Esophagus muscularis mucosa (tissue), 4 donors: Measurements from ENCODE around the gene SENP3.

ENCODE experiments used
- EP300 ChIP-seq: sonication (generic); formaldehyde crosslinking; IDR thresholded peaks from one replicate; pipeline ENCODE4 v1.6.1; 2017; ENCODE audit warnings: antibody characterized with exemption
- POLR2A ChIP-seq: fragments of 450-650 bp; IDR thresholded peaks from one replicate; pipeline ENCODE4 v1.6.1; 2017; ENCODE audit warnings: antibody characterized with exemption, moderate library complexity, mild to moderate bottlenecking, low read depth
- TF ChIP-seq, protein P1 (sequence below), 3 experiments: fragments of 200-600 bp in 2 of 3; fragments of 450-650 bp in 1 of 3; sonication (generic) in 2 of 3; IDR thresholded peaks; one replicate each; pipeline ENCODE4 v1.5.1; 2017 to 2019; ENCODE audit warnings: antibody characterized with exemption in 3 of 3, mild to moderate bottlenecking in 2 of 3, moderate library complexity in 1 of 3

DNA sequence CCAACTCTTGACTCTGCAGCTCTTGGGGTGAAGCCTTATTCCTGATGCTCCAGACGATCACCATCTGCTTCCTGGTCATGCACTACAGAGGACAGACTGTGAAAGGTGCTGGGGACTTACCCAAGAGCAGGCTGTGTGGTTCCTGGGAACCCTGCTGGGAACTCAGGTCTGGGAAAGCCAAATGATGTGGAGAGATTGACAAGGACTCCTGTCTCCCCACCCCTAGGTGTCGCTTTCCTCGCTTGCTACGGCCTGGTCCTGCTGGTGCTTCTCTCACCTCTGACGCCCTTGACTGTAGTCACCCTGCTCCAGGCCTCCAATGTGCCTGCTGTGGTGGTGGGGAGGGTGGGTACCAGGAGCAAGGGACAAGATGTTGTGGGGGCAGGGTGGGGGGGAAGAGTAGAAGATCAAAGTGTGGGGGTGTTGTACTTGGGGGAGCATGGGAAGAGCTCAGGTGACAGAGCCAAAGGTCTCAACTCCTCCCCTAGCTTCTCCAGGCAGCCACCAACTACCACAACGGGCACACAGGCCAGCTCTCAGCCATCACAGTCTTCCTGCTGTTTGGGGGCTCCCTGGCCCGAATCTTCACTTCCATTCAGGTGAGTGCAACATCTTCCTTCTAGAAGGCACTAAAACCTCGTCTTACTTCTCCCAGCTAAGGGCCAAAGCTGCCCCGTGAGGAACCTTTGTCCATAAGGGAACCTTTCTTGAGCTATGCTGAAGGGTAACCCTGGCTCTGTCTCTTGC, 25.1 kb downstream of the SENP3 start:
- no peak for TF ChIP-seq POLR2A
- TF ChIP-seq, protein P1, sequence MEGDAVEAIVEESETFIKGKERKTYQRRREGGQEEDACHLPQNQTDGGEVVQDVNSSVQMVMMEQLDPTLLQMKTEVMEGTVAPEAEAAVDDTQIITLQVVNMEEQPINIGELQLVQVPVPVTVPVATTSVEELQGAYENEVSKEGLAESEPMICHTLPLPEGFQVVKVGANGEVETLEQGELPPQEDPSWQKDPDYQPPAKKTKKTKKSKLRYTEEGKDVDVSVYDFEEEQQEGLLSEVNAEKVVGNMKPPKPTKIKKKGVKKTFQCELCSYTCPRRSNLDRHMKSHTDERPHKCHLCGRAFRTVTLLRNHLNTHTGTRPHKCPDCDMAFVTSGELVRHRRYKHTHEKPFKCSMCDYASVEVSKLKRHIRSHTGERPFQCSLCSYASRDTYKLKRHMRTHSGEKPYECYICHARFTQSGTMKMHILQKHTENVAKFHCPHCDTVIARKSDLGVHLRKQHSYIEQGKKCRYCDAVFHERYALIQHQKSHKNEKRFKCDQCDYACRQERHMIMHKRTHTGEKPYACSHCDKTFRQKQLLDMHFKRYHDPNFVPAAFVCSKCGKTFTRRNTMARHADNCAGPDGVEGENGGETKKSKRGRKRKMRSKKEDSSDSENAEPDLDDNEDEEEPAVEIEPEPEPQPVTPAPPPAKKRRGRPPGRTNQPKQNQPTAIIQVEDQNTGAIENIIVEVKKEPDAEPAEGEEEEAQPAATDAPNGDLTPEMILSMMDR (IDR thresholded peaks at IDR 0.05), result peak in 1 of 3 experiments; percentile 17
- no peak for TF ChIP-seq EP300
